Lung (tissue), 12 donors: Measurements from ENCODE around the gene GIPC3. TPM values are rescaled to one million over a fixed set of nuclear protein-coding genes. Genes with fewer than 3 reads are reported as not detected.
"Not testable (repeated sequence)": the region's sequence is repeated elsewhere in the genome, so short reads cannot be mapped to it uniquely, and the experiment has no call there.

Experiments
- ATAC-seq: fragments of 200-7000 bp; cut with Tn5 transposase; one replicate; pipeline ENCODE4 v1.9.1; 2020; ENCODE audit warnings: moderate number of reproducible peaks; ENCODE audit not compliant: insufficient read depth, low FRiP score
- DNase-seq, 3 donors: peaks; one replicate each; pipeline ENCODE4 v3.0.0-alpha.2; 2013 to 2017
- H3K27ac ChIP-seq, 2 donors: one replicate each; pipeline ENCODE4 v1.5.1; 2013; ENCODE audit warnings: mild to moderate bottlenecking in 2 of 2, moderate library complexity in 2 of 2, control low read depth in 1 of 2, inconsistent platforms in 1 of 2, low read depth in 1 of 2, low read length in 1 of 2
- H3K27me3 ChIP-seq, 3 donors: one replicate each; pipeline ENCODE4 v1.5.1; 2013; ENCODE audit warnings: low read length in 2 of 3; ENCODE audit not compliant: control insufficient read depth in 3 of 3, insufficient read depth in 3 of 3
- H3K36me3 ChIP-seq, 4 donors: one replicate each; pipeline ENCODE4 v1.5.1; 2013; ENCODE audit warnings: low read length in 4 of 4, mild to moderate bottlenecking in 1 of 4, moderate library complexity in 1 of 4; ENCODE audit not compliant: control insufficient read depth in 4 of 4, insufficient read depth in 4 of 4
- H3K4me1 ChIP-seq, 5 donors: one replicate each; pipeline ENCODE4 v1.5.1; 2013; ENCODE audit warnings: low read length in 5 of 5, mild to moderate bottlenecking in 2 of 5, moderate library complexity in 1 of 5; ENCODE audit not compliant: control insufficient read depth in 5 of 5, insufficient read depth in 5 of 5
- H3K4me3 ChIP-seq: one replicate; pipeline ENCODE4 v1.5.1; 2013; ENCODE audit warnings: mild to moderate bottlenecking, control low read depth, moderate library complexity
- H3K9ac ChIP-seq, 2 donors: one replicate each; pipeline ENCODE4 v1.5.1; 2013; ENCODE audit warnings: low read length in 2 of 2, control low read depth in 1 of 2; ENCODE audit not compliant: insufficient read depth in 1 of 2
- H3K9me3 ChIP-seq, 4 donors: one replicate each; pipeline ENCODE4 v1.5.1; 2013; ENCODE audit warnings: low read length in 3 of 4, mild to moderate bottlenecking in 1 of 4, moderate library complexity in 1 of 4; ENCODE audit not compliant: control insufficient read depth in 4 of 4, insufficient read depth in 3 of 4
- CTCF ChIP-seq: IDR thresholded peaks from 2 replicates; pipeline ENCODE4 v1.5.1; 2012; ENCODE audit warnings: mild to moderate bottlenecking; ENCODE audit errors: control extremely low read depth, extremely low read depth
- WGBS, 2 donors: extraction: QIAGEN DNeasy Blood & Tissue Kit; methylation state at CpG; one replicate each; pipeline ENCODE4 v1.1.7; 2013; 5-methylcytosine and 5-hydroxymethylcytosine counted together
- polyA plus RNA-seq, 2 donors: library from polyadenylated mRNA; stranded (reverse); fragments of 200-250 nt; gene quantifications; one replicate each; pipeline ENCODE4 v1.2.1, GENCODE V29; 2013
- total RNA-seq, 2 donors: library from RNA; depleted of rRNA in 1 of 2; stranded (reverse); fragments of >200 nt in 1 of 2; gene quantifications; one replicate each; pipeline ENCODE4 v1.2.1, GENCODE V29; 2014 to 2021
- donor health status: control.
- donor health status: control.
- donor health status: Bipolar disorder and iron deficiency.
- donor health status: healthy.
- donor health status: DM: yes; HTN: yes; CAD: no.

GIPC3 gene
- total and polyA plus RNA-seq, 4 donors, result 1.6 to 2.1 (median 1.9) TPM

GRCh38 chr19:3580156-3580934 lies 4.9 kb upstream of the GIPC3 start:
- H3K9ac ChIP-seq, result peak overlapping the region in 1 of 2 donors; percentile 8
- no peaks in the 10 kb centered on the region for H3K27me3 ChIP-seq
- WGBS, 2 donors, result 65 to 67% methylated on average over 11 of the region's 11 CpGs
- peak; percentile 87 to 95 (median 89) for DNase-seq
- H3K4me3 ChIP-seq, result no peak overlapping the region
- H3K4me1 ChIP-seq, result peaks cover 0 to 30% (median 10%) of the 10 kb centered on the region in 5 donors
- H3K36me3 ChIP-seq, result peaks cover 0 to 11% (median 2%) of the 10 kb centered on the region in 4 donors
- H3K9me3 ChIP-seq, result no peaks in the 10 kb centered on the region
- H3K27ac ChIP-seq, result peak overlapping the region in 1 of 2 donors; percentile 26
- no peak for TF ChIP-seq CTCF
- ATAC-seq, result no peak

- H3K4me3 ChIP-seq, DNase-seq, H3K36me3 ChIP-seq, H3K9me3 ChIP-seq, ATAC-seq, H3K9ac ChIP-seq, H3K27ac ChIP-seq, H3K27me3 ChIP-seq: not testable (repeated sequence)
- 86 to 89% methylated on average over 4 of the region's 4 CpGs for WGBS, 2 donors
- H3K4me1 ChIP-seq, result peaks cover 0 to 20% (median 0%) of the 10 kb centered on the region in 5 donors
Measured at GRCh38 chr19:3581792-3582191, 3.5 kb upstream of the GIPC3 start.

- not testable (repeated sequence) for H3K9me3 ChIP-seq, DNase-seq, ATAC-seq, H3K27me3 ChIP-seq, H3K36me3 ChIP-seq, H3K27ac ChIP-seq, H3K9ac ChIP-seq, H3K4me3 ChIP-seq
- WGBS, 2 donors, result 89 to 96% methylated on average over 15 of the region's 15 CpGs
- peaks cover 0 to 16% (median 0%) of the 10 kb centered on the region in 5 donors for H3K4me1 ChIP-seq
Measured at GRCh38 chr19:3584036-3584802, 1.1 kb upstream of the GIPC3 start.

GRCh38 chr19:3586127-3586626 lies 899 bp downstream of the GIPC3 start:
- DNase-seq (no peak), ATAC-seq (no peak)
- H3K9me3 ChIP-seq, result no peaks in the 10 kb centered on the region
- H3K4me1 ChIP-seq, result no peaks in the 10 kb centered on the region
- no peak overlapping the region for H3K9ac ChIP-seq
- TF ChIP-seq CTCF, result no peak
- WGBS, 2 donors, result 29 to 34% methylated on average over 16 of the region's 16 CpGs
- H3K4me3 ChIP-seq, result no peak overlapping the region
- no peaks in the 10 kb centered on the region for H3K36me3 ChIP-seq
- no peak overlapping the region for H3K27ac ChIP-seq
- peaks cover 0 to 9% (median 0%) of the 10 kb centered on the region in 3 donors for H3K27me3 ChIP-seq
